ENCODE measurements around the gene GTF2A1L.
A peak's percentile ranks its signal among the peaks of the same experiment; 100 is the strongest.

GTF2A1L gene

DNA sequence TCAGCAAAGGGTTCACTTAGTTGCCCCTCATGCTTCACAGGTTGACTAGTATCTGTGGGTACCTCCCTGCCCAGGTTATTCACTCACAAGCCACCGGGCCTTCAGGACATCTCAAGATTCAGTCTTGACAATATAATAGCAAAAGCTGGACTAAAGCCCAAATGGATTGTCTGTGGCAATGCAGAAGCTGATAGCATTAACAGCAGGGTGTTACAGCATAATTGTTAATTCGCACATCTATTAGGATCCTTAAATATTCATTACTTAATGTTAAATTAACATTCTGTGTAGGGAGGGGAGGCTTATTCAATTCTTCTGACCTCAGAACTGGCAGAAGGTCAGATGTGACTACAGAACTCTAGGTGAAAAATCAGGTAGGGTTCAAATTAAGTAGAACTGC lies 20.2 kb upstream of the GTF2A1L start:
- H4K20me1 ChIP-seq (ENCODE audit: insufficient read depth, low read length): no peaks in the 10 kb centered on the region
- H3K9me3 ChIP-seq (replicated peaks; ENCODE audit: insufficient read depth, low read length): no peaks in the 10 kb centered on the region
- no peak overlapping the region for H2AFZ ChIP-seq (ENCODE audit: low read length)
- DNase-seq: no peak
- TF ChIP-seq EZH2 (optimal IDR thresholded peaks at IDR 0.05; ENCODE audit: low read depth, low read length): no peak
- TF ChIP-seq, protein P1, sequence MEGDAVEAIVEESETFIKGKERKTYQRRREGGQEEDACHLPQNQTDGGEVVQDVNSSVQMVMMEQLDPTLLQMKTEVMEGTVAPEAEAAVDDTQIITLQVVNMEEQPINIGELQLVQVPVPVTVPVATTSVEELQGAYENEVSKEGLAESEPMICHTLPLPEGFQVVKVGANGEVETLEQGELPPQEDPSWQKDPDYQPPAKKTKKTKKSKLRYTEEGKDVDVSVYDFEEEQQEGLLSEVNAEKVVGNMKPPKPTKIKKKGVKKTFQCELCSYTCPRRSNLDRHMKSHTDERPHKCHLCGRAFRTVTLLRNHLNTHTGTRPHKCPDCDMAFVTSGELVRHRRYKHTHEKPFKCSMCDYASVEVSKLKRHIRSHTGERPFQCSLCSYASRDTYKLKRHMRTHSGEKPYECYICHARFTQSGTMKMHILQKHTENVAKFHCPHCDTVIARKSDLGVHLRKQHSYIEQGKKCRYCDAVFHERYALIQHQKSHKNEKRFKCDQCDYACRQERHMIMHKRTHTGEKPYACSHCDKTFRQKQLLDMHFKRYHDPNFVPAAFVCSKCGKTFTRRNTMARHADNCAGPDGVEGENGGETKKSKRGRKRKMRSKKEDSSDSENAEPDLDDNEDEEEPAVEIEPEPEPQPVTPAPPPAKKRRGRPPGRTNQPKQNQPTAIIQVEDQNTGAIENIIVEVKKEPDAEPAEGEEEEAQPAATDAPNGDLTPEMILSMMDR (IDR thresholded peaks at IDR 0.05; ENCODE audit: low read length): no peak
- TF ChIP-seq EZH2phosphoT487 (IDR thresholded peaks at IDR 0.05; ENCODE audit: low read length): no peak
- no peaks in the 10 kb centered on the region for H3K4me1 ChIP-seq (ENCODE audit: low read length)
- H3K4me2 ChIP-seq (ENCODE audit: low read depth, low read length): no peak overlapping the region
- no peak overlapping the region for H3K4me3 ChIP-seq (ENCODE audit: low read length)
- H3K36me3 ChIP-seq (replicated peaks; ENCODE audit: insufficient read depth, low read length): no peaks in the 10 kb centered on the region
- no peak overlapping the region for H3K27ac ChIP-seq (ENCODE audit: low read length)
- no peaks in the 10 kb centered on the region for H3K79me2 ChIP-seq (ENCODE audit: low read length)
- H3K27me3 ChIP-seq (replicated peaks; ENCODE audit: insufficient read depth, low read length): no peaks in the 10 kb centered on the region
- H3K9me2 ChIP-seq (replicated peaks; ENCODE audit: insufficient read depth, low read length): no peaks in the 10 kb centered on the region
- no peaks in the 10 kb centered on the region for H3F3A ChIP-seq (ENCODE audit: insufficient read depth, low read length)
- H3K9ac ChIP-seq (ENCODE audit: low read length): no peak overlapping the region

DNA sequence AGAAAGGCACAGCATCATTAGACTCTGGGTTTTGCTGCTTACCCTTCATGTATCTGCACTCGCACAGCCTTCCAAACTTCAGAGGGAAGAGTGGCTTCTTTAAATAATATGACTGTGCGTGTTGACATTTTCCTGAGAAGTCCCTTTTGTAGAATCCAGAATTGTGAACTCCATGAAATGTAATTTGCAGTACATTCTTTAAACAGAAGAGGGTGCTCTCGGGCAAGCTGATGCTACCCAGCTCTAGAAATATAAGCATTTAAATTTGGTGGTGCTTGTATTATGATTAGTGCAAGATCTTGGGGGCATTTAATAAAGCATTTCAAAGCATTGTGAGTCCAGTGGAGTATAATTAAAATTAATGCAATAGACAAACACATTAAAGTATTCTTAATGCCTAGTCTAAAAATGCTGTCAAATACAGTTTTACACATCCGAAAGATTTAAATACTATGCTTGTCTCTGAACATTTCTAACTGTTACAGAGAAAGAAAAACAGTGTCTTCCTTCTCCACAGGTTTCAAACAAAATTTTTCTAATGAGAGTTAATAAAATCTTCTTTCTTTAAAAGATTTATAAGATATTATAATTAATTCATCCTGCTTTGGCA lies 17.3 kb upstream of the GTF2A1L start:
- H3K9ac ChIP-seq (ENCODE audit: low read length): no peak overlapping the region
- peak; percentile 53 for DNase-seq

DNA sequence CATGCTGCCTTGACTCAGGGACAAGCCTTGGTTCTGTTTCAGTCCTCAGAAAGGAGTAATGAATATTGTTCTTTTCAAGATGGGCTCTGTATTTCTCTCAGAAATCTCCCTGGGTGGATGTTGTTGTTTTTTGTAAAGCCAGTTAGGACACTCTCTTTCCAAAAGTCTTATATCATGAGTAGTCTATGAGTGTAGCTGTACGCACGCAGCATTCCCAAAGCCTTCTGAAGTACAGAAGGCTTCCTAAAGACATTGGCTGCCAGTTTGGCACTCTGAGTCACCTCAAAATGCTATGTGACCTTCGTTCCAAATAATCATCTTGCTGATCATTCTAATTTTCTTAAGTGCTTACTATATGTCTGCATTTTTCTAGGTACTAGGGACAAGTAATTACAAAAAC lies 16.7 kb upstream of the GTF2A1L start:
- DNase-seq: no peak
- H3K27me3 ChIP-seq (replicated peaks; ENCODE audit: insufficient read depth, low read length): no peaks in the 10 kb centered on the region
- no peak overlapping the region for H3K4me3 ChIP-seq (ENCODE audit: low read length)
- H3K27ac ChIP-seq (ENCODE audit: low read length): no peak overlapping the region
- H3K9me3 ChIP-seq (replicated peaks; ENCODE audit: insufficient read depth, low read length): no peaks in the 10 kb centered on the region
- no peak overlapping the region for H2AFZ ChIP-seq (ENCODE audit: low read length)
- H3K79me2 ChIP-seq (ENCODE audit: low read length): no peaks in the 10 kb centered on the region
- no peaks in the 10 kb centered on the region for H3K4me1 ChIP-seq (ENCODE audit: low read length)
- no peak overlapping the region for H3K9ac ChIP-seq (ENCODE audit: low read length)
- H3F3A ChIP-seq (ENCODE audit: insufficient read depth, low read length): no peaks in the 10 kb centered on the region
- H3K9me2 ChIP-seq (replicated peaks; ENCODE audit: insufficient read depth, low read length): no peaks in the 10 kb centered on the region
- no peak overlapping the region for H3K4me2 ChIP-seq (ENCODE audit: low read depth, low read length)
- TF ChIP-seq EZH2phosphoT487 (IDR thresholded peaks at IDR 0.05; ENCODE audit: low read length) (no peak), EZH2 (optimal IDR thresholded peaks at IDR 0.05; ENCODE audit: low read depth, low read length) (no peak)
- TF ChIP-seq, protein P1 (IDR thresholded peaks at IDR 0.05; ENCODE audit: low read length): no peak
- no peaks in the 10 kb centered on the region for H3K36me3 ChIP-seq (replicated peaks; ENCODE audit: insufficient read depth, low read length)
- H4K20me1 ChIP-seq (ENCODE audit: insufficient read depth, low read length): no peaks in the 10 kb centered on the region

More for the DNA sequence above, 17.3 kb upstream of the GTF2A1L start:
- Histone ChIP-seq H3K27me3 (replicated peaks; ENCODE audit: insufficient read depth, low read length) (no peaks in the 10 kb centered on the region), H3K4me2 (ENCODE audit: low read depth, low read length) (no peak overlapping the region), H4K20me1 (ENCODE audit: insufficient read depth, low read length) (no peaks in the 10 kb centered on the region), H3K9me2 (replicated peaks; ENCODE audit: insufficient read depth, low read length) (no peaks in the 10 kb centered on the region), H3F3A (ENCODE audit: insufficient read depth, low read length) (no peaks in the 10 kb centered on the region), H3K27ac (ENCODE audit: low read length) (no peak overlapping the region), H3K4me3 (ENCODE audit: low read length) (no peak overlapping the region), H2AFZ (ENCODE audit: low read length) (no peak overlapping the region), H3K4me1 (ENCODE audit: low read length) (no peaks in the 10 kb centered on the region), H3K36me3 (replicated peaks; ENCODE audit: insufficient read depth, low read length) (no peaks in the 10 kb centered on the region), H3K9me3 (replicated peaks; ENCODE audit: insufficient read depth, low read length) (no peaks in the 10 kb centered on the region), H3K79me2 (ENCODE audit: low read length) (no peaks in the 10 kb centered on the region)
- TF ChIP-seq, protein P1 (IDR thresholded peaks at IDR 0.05; ENCODE audit: low read length): peak; percentile 78
- no peak for TF ChIP-seq EZH2 (optimal IDR thresholded peaks at IDR 0.05; ENCODE audit: low read depth, low read length)
- TF ChIP-seq EZH2phosphoT487 (IDR thresholded peaks at IDR 0.05; ENCODE audit: low read length): no peak
